HG03108 (cell line): Measurements from ENCODE around the gene IMPA2.
"Not testable (repeated sequence)": the region's sequence is repeated elsewhere in the genome, so short reads cannot be mapped to it uniquely, and the experiment has no call there.

ENCODE experiments used
- ATAC-seq: cut with Tn5 transposase; IDR thresholded peaks from one replicate; pipeline ENCODE4 v1.9.1; 2021; ENCODE audit warnings: moderate library complexity; ENCODE audit not compliant: unreplicated experiment

Gene IMPA2

GRCh38 chr18:11981192-11981542 lies at the start of gene IMPA2:
IMPA2 (plus strand) TSS chr18:11981507; CDS start chr18:11981670, 163 bp downstream.
- peak; percentile 35 for ATAC-seq

GRCh38 chr18:11932393-11932792 lies 48.9 kb upstream of the IMPA2 start:
- ATAC-seq = no peak

- ATAC-seq = peak; percentile 66
These were observed 43.3 kb upstream of the IMPA2 start for GRCh38 chr18:11937874-11938478.

GRCh38 chr18:11940956-11941355 lies 40.4 kb upstream of the IMPA2 start:
- no peak for ATAC-seq

- ATAC-seq = no peak
These were observed 37.8 kb upstream of the IMPA2 start for GRCh38 chr18:11943551-11943950.

GRCh38 chr18:11944252-11944651 lies 37.1 kb upstream of the IMPA2 start:
- ATAC-seq = no peak

GRCh38 chr18:11944786-11945185 lies 36.5 kb upstream of the IMPA2 start:
- ATAC-seq = no peak

- not testable (repeated sequence) for ATAC-seq
These were observed 35.3 kb upstream of the IMPA2 start for GRCh38 chr18:11945834-11946659.

- no peak for ATAC-seq
These were observed 34.6 kb upstream of the IMPA2 start for GRCh38 chr18:11946756-11947155.

- ATAC-seq = peak; percentile 87
These were observed 33.8 kb upstream of the IMPA2 start for GRCh38 chr18:11947214-11948191.

- no peak for ATAC-seq
These were observed 32.3 kb upstream of the IMPA2 start for GRCh38 chr18:11948852-11949523.

- ATAC-seq = no peak
These were observed 30.5 kb upstream of the IMPA2 start for GRCh38 chr18:11950824-11951223.

- ATAC-seq = no peak
These were observed 29.9 kb upstream of the IMPA2 start for GRCh38 chr18:11951390-11951851.

- ATAC-seq = no peak
These were observed 28.2 kb upstream of the IMPA2 start for GRCh38 chr18:11953113-11953512.

- ATAC-seq = no peak
These were observed 25.9 kb upstream of the IMPA2 start for GRCh38 chr18:11955239-11956029.

- ATAC-seq = no peak
These were observed 24.7 kb upstream of the IMPA2 start for GRCh38 chr18:11956371-11957308.

GRCh38 chr18:11957636-11958035 lies 23.7 kb upstream of the IMPA2 start:
- no peak for ATAC-seq

- not testable (repeated sequence) for ATAC-seq
These were observed 21.7 kb upstream of the IMPA2 start for GRCh38 chr18:11959651-11960050.
